ENCODE data around the gene SLC16A3. TPM values are rescaled to one million over a fixed set of nuclear protein-coding genes. Genes with fewer than 3 reads are reported as not detected.

The SLC16A3 gene
- total and polyA plus RNA-seq, 2 donors (not counting 3 experiments of a cell fraction or from before 2014, with no cell fraction given): 95.9 to 171 TPM

DNA sequence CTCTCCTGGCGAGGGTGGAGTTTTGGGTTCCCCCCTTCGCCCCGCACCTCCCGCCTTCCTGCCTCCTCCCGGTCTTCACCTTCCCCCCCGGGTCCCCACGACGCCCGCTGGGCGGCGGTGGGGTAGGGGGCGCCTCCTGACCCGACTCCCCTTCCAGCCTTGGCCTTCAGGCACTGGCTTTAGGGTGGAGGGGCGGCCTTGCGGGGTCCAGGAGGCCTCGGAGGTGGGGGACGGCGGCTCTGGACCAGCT lies 2.4 kb downstream of the SLC16A3 start:
- peak overlapping the region; percentile 52 for H3K9ac ChIP-seq (replicated peaks; ENCODE audit: extremely low read depth, insufficient read depth, low read length)
- no peaks in the 10 kb centered on the region for H3K27me3 ChIP-seq (ENCODE audit: control insufficient read depth in 2 of 2, insufficient read depth in 2 of 2, low read length in 2 of 2)
- no peaks in the 10 kb centered on the region for H3K9me3 ChIP-seq (replicated peaks; ENCODE audit: control insufficient read depth, insufficient read depth, low read length)
- H3K27ac ChIP-seq (ENCODE audit: insufficient read depth, low read depth, low read length): peak overlapping the region; percentile 55
- no peaks in the 10 kb centered on the region for H4K20me1 ChIP-seq (replicated peaks; ENCODE audit: control insufficient read depth, extremely low read depth, insufficient read depth, low read length)
- POLR2A ChIA-PET: no interaction called here
- H3K4me3 ChIP-seq (replicated peaks in 1 of 3; ENCODE audit: insufficient read depth in 1 of 3, low read depth in 1 of 3, low read length in 3 of 3): peak overlapping the region; percentile 43 to 59 (median 53)
- H3K4me1 ChIP-seq (ENCODE audit: control insufficient read depth, extremely low read depth, insufficient read depth, low read length): peaks cover 23% of the 10 kb centered on the region
- TF ChIP-seq, protein P1, sequence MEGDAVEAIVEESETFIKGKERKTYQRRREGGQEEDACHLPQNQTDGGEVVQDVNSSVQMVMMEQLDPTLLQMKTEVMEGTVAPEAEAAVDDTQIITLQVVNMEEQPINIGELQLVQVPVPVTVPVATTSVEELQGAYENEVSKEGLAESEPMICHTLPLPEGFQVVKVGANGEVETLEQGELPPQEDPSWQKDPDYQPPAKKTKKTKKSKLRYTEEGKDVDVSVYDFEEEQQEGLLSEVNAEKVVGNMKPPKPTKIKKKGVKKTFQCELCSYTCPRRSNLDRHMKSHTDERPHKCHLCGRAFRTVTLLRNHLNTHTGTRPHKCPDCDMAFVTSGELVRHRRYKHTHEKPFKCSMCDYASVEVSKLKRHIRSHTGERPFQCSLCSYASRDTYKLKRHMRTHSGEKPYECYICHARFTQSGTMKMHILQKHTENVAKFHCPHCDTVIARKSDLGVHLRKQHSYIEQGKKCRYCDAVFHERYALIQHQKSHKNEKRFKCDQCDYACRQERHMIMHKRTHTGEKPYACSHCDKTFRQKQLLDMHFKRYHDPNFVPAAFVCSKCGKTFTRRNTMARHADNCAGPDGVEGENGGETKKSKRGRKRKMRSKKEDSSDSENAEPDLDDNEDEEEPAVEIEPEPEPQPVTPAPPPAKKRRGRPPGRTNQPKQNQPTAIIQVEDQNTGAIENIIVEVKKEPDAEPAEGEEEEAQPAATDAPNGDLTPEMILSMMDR (IDR thresholded peaks at IDR 0.05; ENCODE audit: extremely low read depth in 1 of 2, insufficient read depth in 1 of 2, low read depth in 1 of 2, low read length in 2 of 2): no peak
- TF ChIP-seq EZH2 (IDR thresholded peaks at IDR 0.05; ENCODE audit: borderline replicate concordance, low read depth, low read length, severe bottlenecking): no peak
- TF ChIP-seq JUN (IDR thresholded peaks at IDR 0.05; ENCODE audit: borderline replicate concordance, insufficient read depth, insufficient read length, low read depth): no peak
- no peak for TF ChIP-seq POLR2AphosphoS5 (IDR thresholded peaks at IDR 0.05; ENCODE audit: insufficient read depth, low read depth, low read length)
- TF ChIP-seq POLR2A (IDR thresholded peaks at IDR 0.05; ENCODE audit: low read depth, low read length): no peak
- TF ChIP-seq, protein P2, sequence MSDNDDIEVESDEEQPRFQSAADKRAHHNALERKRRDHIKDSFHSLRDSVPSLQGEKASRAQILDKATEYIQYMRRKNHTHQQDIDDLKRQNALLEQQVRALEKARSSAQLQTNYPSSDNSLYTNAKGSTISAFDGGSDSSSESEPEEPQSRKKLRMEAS (IDR thresholded peaks at IDR 0.05; ENCODE audit: insufficient read depth, insufficient read length): no peak
- TF ChIP-seq GATA2 (IDR thresholded peaks at IDR 0.05; ENCODE audit: insufficient read depth, insufficient read length, low read depth, low read length): no peak
- no peak for TF ChIP-seq MYC (IDR thresholded peaks at IDR 0.05; ENCODE audit: low read depth, low read length)
- no peak for TF ChIP-seq FOS (IDR thresholded peaks at IDR 0.05; ENCODE audit: borderline replicate concordance, insufficient read depth, low read length)
- DNase-seq (ENCODE audit: low read depth, low spot score) (no peak), FAIRE-seq (no peak)
- no TSS peak for BruUV-seq (replicated peaks)
- peaks cover 0 to 4% of the 10 kb centered on the region in 2 experiments for H3K36me3 ChIP-seq (ENCODE audit: control insufficient read depth in 2 of 2, extremely low read depth in 1 of 2, insufficient read depth in 2 of 2, low read length in 2 of 2)
- CTCF ChIA-PET: interaction anchor here (1.3 to 8.8 kb wide), 2 partner anchors 26 to 201 kb away, joined by 3 to 104 read pairs; no protein-coding TSS in a partner anchor
- H2AFZ ChIP-seq (ENCODE audit: low read depth, low read length): no peak overlapping the region
- intact Hi-C loops (cut with micrococcal nuclease): loop anchor here (10.0 kb wide), 1 partner anchor 196 kb away; the partner anchor contains the start of genes DCXR and RAC3
- H3K4me2 ChIP-seq (ENCODE audit: insufficient read depth, low read length): peak overlapping the region; percentile 73
- dilution Hi-C loops (cut with MboI; ENCODE audit: extremely low pct_ligation_motif_present, low sequenced_read_pairs): no loop called here
- peaks cover 68% of the 10 kb centered on the region for H3K79me2 ChIP-seq (ENCODE audit: control insufficient read depth, insufficient read depth, low read length)
- no peaks in the 10 kb centered on the region for H3K9me1 ChIP-seq (replicated peaks; ENCODE audit: control insufficient read depth, extremely low read depth, insufficient read depth, low read length)
